HG03354 (cell line): ENCODE results near the gene MTHFD2L.
A peak's percentile ranks its signal among the peaks of the same experiment; 100 is the strongest.
"Not testable (repeated sequence)": the region's sequence is repeated elsewhere in the genome, so short reads cannot be mapped to it uniquely, and the experiment has no call there.

ENCODE experiments used
- ATAC-seq: cut with Tn5 transposase; IDR thresholded peaks from one replicate; pipeline ENCODE4 v1.9.1; 2021; ENCODE audit warnings: mild to moderate bottlenecking; ENCODE audit not compliant: unreplicated experiment, poor library complexity, severe bottlenecking

MTHFD2L gene

DNA sequence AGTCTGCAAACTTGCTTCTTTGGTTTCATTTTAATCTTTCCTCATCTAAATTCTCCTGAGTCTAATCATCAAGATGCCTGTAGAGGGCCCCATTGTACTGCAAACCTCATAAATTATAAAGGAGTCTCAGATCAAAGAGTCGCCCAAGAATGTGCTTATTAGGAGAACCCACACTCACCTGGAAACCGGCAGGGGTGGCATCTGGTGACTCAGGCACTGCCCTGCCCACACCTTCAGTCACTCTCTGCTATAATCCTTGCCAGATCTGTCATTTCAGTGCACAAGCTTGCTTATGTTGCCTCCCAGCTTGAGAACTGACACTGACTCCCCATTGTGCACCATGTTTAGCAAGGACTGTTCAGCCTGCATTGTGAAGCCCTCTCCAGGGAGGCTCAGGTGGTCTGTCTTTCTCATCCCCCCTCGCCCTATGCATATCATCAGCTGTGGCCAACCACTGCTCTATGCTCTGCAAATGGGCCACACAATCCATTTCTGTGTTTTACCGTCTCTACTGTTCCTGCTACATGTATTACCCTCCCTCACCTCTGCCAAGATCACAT is 162.7 kb downstream of the MTHFD2L start:
- peak; percentile 80 for ATAC-seq

- no peak for ATAC-seq
These were observed 164.4 kb downstream of the MTHFD2L start for GRCh38 chr4:74322301-74322700.

DNA sequence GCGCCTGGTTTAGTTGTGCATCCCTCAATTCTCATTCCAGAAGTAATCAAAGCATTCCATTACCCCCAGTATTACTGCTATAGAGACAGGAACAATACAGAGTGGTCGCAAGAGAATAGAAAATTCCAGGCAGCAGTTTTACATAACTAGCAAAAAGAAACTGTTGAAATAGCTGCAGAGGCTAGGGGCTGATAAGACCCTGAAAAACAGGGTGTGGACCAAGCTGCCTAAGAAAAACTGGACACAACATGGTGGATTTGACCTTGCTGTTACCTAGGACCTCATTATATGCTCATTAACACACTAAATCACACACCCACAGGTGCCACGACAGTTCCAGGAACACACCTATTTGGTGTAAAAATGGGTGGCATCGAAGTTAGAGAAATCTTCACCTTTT is 165.7 kb downstream of the MTHFD2L start:
- no peak for ATAC-seq

GRCh38 chr4:74324262-74324661 is 166.3 kb downstream of the MTHFD2L start:
- no peak for ATAC-seq

DNA sequence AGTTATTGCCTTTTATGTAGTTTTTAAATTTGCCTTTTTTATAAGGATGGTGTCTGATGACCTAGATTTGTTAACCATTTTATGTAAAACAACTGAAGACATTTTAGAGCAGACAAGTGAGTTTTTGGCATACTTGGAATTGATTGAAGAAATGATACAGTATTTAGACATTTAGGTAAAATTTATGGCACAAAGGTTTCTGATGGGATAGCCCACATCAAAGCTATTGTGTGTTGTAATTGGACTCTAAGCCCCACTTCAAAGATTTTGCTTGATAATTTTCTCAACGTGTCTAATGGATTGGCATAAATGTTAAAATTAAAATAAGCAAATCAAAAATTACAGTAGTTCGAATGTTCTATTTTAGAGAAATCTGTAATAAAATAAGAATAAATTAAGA is 168.0 kb downstream of the MTHFD2L start:
- no peak for ATAC-seq

DNA sequence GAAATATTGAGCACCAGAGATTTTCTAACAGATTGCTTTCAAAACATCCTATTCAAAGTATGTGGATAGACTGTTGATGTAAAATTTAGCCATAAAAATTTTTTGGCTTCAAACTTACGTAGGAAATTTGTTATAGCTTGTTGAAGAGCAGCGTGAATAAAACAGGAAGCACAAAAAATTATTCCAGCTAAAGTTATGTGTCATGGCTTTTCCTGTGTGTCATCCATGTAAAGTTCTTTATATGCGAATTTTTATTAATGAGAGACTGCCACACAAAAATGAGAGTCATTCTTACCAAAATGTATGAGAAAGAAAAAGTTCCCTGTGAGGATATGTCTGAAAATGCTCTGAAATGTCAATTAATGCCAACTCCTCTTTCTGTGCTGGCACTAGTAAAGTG is 169.8 kb downstream of the MTHFD2L start:
- no peak for ATAC-seq

DNA sequence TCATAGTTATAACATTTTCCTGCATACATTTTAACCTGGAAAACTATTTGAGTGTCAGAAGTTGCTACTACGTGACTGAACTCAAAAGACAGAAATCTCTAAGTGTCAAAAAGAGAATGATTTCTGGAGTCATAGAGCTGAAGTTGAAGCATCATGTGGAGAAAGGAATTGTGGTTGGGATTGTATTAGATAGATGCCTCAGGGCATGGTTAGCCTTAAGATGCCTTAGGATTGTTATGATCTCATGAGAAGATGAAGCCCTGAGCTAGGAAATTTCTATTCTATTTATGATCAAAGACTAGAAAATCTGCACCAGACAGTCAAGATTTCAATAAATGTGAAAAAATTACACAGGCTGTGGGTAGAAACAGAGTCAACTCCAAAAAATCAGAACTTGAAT is 170.6 kb downstream of the MTHFD2L start:
- no peak for ATAC-seq

DNA sequence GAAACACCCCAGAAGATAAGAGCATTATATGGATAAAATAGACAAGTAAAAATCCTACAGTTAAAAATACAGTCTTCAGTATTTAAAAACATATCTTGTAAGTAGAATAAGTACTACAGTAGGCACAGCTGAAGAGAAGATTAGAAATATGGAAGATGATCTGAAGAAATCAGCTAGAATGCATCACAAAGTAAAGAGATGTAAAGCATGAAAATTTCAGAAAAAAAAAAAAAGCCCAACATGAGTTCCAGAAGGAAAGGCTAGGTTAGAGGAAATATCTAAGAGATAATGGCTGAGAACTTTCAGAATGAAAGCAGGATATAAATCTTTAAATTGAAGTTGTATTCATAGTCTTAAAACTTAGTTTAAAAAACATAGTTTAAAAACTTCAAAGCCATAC is 171.4 kb downstream of the MTHFD2L start:
- no peak for ATAC-seq

- ATAC-seq, result no peak
These were observed 172.4 kb downstream of the MTHFD2L start for GRCh38 chr4:74330295-74330750.

- no peak for ATAC-seq
These were observed 173.3 kb downstream of the MTHFD2L start for GRCh38 chr4:74331252-74331651.

- ATAC-seq, result no peak
These were observed 174.0 kb downstream of the MTHFD2L start for GRCh38 chr4:74331944-74332343.

DNA sequence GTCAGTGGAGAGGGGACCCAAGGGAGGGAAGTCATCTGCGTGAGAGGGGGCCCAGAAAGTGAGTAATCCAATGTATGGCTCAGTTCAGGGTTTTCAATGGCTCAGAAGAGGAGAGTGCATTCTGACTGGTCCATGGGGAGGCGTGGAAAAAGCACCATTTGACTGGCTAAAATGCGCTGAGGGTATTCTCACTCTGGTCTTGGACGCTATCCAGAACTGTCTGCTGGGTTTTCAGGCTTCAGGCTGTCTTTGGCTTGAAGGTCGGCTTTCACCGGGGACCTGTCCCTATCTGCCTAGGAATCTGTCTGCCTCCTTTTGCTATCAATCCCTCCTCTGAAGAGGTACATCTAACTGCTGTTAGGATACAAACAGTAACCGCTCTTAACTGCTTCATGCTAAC is 176.7 kb downstream of the MTHFD2L start:
- no peak for ATAC-seq

DNA sequence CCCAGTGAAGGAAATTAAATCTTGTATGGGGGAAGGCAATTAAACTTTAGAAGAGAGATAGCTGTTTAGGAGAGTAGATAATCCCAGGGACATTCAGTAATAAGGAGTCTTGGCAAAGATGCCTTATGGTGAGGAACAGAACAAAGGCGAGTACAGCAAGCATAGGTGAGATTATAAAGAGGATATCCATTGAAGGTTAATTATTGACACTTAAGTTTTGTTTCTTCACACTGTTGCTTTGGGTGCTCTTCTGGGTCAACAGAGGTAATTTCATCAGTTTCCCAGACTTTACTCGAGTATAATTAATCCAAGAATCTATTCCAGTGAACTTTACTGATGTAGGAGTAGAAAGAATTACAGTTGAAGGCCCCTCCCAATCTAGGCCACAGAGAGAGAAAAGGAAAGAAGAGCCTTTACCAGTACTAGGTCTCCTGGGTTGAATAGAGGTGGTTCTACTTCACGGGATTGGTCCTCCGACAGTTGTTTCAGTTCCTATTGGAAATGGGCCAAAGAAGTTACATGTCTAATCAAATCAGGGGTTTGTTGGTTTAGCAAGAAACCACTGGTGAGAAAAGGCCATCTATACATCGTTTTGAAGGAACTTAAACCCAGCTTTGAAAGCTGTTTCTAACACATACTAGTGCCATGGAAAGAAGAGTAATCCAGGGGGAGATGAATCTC is 177.6 kb downstream of the MTHFD2L start:
- no peak for ATAC-seq

DNA sequence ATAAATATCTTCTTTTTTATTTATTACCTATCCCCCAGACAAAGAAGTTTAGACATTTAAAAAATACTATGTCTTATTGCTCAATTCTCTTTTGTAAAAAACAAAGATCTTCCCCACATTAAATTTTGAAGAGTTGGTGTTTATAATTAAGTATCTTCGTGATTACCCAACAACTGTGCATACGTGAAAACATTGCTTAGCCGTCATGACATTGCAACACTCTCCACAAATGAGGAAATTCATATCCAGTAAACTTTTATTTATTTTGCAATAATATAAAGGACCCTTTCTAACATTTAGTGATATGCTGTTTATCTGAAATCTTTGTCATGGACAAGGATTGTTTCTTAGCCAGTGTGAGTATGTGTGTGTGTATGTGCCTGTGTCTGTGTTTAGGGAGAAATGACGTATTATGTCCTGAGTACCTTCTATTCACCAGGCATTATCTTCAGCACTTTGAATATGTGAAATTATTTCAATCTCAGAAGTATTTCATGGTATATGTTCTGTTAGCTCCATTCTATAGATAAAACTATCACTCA is 180.9 kb downstream of the MTHFD2L start:
- ATAC-seq, result no peak

DNA sequence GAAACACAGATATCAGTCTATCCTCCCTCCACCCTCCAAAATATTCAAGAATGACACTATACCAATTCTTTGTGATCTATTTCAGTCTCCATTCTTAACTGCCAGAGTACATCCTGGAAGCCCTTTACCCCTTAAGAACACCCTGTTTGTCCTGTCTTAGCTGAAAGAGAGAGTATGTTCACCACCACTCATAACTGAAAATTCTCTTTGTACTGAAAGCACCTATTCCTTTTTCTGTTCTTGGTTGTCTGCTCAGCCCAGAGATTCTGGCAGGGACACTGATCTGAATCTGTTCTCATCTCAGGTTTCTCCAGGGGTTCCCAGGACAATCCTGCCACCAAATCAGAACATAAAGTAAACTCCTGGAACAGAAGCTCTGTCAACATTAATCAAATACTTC is 181.6 kb downstream of the MTHFD2L start:
- ATAC-seq, result no peak

DNA sequence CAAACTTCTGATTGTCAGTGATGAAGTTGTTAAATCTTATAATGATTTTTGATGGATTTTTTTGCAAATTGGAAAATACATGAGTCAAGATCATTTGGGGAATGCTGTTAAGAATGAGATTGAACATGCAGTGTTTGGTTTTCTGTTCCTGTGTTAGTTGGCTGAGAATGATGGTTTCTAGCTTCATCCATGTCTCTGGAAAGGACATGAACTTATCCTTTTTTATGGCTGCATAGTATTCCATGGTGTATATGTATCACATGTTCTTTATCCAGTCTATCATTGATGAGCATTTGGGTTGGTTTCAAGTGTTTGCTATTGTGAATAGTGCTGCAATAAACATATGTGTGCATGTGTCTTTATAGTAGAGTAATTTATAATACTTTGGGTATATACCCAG is 182.5 kb downstream of the MTHFD2L start:
- ATAC-seq, result not testable (repeated sequence)

- ATAC-seq, result no peak
These were observed 186.1 kb downstream of the MTHFD2L start for GRCh38 chr4:74344031-74344430.
